ENCODE measurements around the gene PHF1.

DNA sequence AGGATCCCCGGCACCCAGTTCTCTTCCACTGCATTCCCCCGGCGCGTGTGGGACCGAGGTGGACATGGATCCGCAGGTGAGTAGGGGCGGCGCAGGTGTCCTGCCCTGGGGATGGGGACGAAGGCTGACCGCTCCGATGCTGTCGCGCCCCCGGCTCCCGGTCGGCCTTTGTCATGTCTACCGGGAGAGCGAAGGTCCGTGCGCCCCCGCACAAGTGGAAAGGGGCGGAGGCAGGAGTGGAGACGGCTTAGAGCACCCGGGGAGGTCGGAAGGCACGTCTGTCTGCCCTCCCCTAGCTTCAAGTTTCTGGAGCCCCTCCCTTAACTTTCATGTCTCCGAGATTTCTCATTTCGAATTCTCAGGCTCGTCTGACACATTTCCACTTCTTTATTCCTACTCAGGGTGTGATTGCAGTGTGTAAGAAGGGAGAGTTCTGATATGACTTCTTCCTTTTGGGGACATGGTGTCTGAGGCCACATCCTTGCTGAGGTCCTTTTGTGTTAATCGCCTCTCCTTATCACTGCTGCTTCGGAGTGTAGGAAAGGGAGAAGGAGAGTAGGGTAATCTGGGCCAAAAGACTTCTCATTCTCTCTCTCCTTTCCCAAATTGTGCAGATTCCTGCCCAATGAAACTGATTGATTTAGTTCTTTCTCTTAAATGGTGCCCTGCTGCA, 18.8 kb upstream of the PHF1 start:
- no peak for TF ChIP-seq POLR2A (IDR thresholded peaks at IDR 0.05)
- no peak for TF ChIP-seq CTCF (IDR thresholded peaks at IDR 0.05 in 8 of 11, conservative IDR thresholded peaks at IDR 0.05 in 3 of 11)
- no peak for TF ChIP-seq POLR2AphosphoS5 (IDR thresholded peaks at IDR 0.05)
